Mesothelial cell of epicardium (in vitro differentiated cells): ENCODE results near the gene PGAM1. TPM values are rescaled to one million over a fixed set of nuclear protein-coding genes. Genes with fewer than 3 reads are reported as not detected.
A peak's percentile ranks its signal among the peaks of the same experiment; 100 is the strongest.
"Not testable (repeated sequence)": the region's sequence is repeated elsewhere in the genome, so short reads cannot be mapped to it uniquely, and the experiment has no call there.

Experiments used
- DNase-seq, 2 experiments: peaks; one replicate each; pipeline ENCODE4 v3.0.0; 2021; ENCODE audit warnings: low spot score in 2 of 2; ENCODE audit not compliant: unreplicated experiment in 2 of 2
- H3K27ac Mint-ChIP-seq: 2 replicates; pipeline ENCODE4 v1.8.0; 2021; ENCODE audit warnings: mixed read lengths
- H3K27me3 Mint-ChIP-seq: 2 replicates; pipeline ENCODE4 v1.8.0; 2021; ENCODE audit warnings: low read depth, mixed read lengths
- H3K36me3 Mint-ChIP-seq: 2 replicates; pipeline ENCODE4 v1.8.0; 2021; ENCODE audit warnings: mixed read lengths
- H3K4me1 Mint-ChIP-seq: 2 replicates; pipeline ENCODE4 v1.8.0; 2021; ENCODE audit warnings: mixed read lengths
- H3K4me3 Mint-ChIP-seq: 2 replicates; pipeline ENCODE4 v1.8.0; 2021; ENCODE audit warnings: mild to moderate bottlenecking, moderate library complexity, mixed read lengths
- H3K9me3 Mint-ChIP-seq: 2 replicates; pipeline ENCODE4 v1.8.0; 2021; ENCODE audit warnings: mixed read lengths
- total RNA-seq: library from RNA; stranded (reverse); gene quantifications from 3 replicates; pipeline ENCODE4 v1.2.1, GENCODE V29; 2021
- TF ChIP-seq, protein P1 (sequence below): fragments of 200-600 bp; sonication (generic); IDR thresholded peaks from one replicate; pipeline ENCODE4 v1.5.0; 2021; ENCODE audit warnings: antibody characterized with exemption; ENCODE audit not compliant: unreplicated experiment

The PGAM1 gene
- total RNA-seq, 1 donor from 2014 or later = 188 TPM

DNA sequence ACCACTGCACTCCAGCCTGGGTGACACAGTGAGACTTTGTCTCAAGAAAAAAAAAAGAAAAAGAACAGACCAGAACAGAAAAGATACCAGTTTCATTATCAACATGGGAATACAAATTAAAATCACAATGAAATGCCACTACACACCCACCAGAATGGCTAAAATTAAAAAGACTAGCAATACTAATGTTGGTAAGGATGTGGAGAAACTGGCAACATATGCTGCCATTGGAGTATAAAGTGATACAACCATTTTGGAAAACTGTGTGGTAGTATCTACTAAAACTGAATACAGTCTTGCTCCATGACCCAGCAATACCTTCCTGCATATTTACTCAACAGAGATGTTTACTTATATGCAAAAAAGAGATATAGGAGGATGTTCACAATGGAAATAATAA, 21.9 kb upstream of the PGAM1 start:
- Mint-ChIP-seq H3K4me3 (no peak overlapping the region), H3K36me3 (no peaks in the 10 kb centered on the region), H3K9me3 (no peaks in the 10 kb centered on the region), H3K27me3 (no peaks in the 10 kb centered on the region), H3K4me1 (peaks cover 20% of the 10 kb centered on the region), H3K27ac (no peak overlapping the region)
- TF ChIP-seq, protein P1, sequence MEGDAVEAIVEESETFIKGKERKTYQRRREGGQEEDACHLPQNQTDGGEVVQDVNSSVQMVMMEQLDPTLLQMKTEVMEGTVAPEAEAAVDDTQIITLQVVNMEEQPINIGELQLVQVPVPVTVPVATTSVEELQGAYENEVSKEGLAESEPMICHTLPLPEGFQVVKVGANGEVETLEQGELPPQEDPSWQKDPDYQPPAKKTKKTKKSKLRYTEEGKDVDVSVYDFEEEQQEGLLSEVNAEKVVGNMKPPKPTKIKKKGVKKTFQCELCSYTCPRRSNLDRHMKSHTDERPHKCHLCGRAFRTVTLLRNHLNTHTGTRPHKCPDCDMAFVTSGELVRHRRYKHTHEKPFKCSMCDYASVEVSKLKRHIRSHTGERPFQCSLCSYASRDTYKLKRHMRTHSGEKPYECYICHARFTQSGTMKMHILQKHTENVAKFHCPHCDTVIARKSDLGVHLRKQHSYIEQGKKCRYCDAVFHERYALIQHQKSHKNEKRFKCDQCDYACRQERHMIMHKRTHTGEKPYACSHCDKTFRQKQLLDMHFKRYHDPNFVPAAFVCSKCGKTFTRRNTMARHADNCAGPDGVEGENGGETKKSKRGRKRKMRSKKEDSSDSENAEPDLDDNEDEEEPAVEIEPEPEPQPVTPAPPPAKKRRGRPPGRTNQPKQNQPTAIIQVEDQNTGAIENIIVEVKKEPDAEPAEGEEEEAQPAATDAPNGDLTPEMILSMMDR = no peak
- DNase-seq = no peak

DNA sequence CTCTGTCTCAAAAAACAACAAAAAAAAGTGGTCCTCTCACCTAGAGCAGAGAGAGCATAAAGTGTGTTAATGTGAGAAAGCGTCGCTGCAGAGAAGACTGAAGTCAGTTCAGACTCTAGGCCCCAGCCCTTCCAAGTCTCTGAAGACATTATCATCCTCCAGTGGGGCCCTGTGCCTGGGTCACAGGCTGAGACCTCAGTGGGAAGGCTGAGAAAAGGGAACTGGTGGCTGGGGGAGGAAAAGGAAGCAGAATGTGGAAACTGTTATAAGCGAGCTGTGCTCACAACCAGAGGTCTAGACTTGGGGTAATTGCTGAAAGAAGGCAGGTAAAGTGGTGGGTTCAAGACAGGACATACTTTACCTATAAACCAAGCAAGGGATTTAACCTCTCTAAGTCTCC, 19.9 kb upstream of the PGAM1 start:
- Mint-ChIP-seq H3K27ac (no peak overlapping the region), H3K4me1 (peaks cover 8% of the 10 kb centered on the region), H3K27me3 (no peaks in the 10 kb centered on the region), H3K36me3 (no peaks in the 10 kb centered on the region), H3K9me3 (no peaks in the 10 kb centered on the region), H3K4me3 (no peak overlapping the region)
- TF ChIP-seq, protein P1 = no peak
- no peak for DNase-seq

DNA sequence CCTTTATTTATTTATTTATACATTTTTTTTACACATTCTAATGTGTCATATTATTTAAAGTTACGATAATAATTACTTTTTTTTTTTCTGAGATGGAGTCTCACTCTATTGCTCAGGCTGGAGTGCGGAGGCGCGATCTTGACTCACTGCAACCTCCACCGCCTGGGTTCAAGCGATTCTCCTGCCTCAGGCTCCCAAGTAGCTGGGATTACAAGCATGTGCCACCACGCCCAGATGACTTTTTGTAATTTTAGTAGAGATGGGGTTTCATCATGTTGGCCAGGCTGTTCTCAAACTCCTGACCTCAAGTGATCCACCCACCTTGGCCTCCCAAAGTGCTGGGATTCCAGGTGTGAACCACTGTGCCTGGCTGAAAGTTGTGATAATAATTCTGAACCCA, 19.5 kb upstream of the PGAM1 start:
- H3K27ac Mint-ChIP-seq, H3K36me3 Mint-ChIP-seq, H3K4me1 Mint-ChIP-seq, H3K4me3 Mint-ChIP-seq, H3K27me3 Mint-ChIP-seq, H3K9me3 Mint-ChIP-seq, DNase-seq: not testable (repeated sequence)

DNA sequence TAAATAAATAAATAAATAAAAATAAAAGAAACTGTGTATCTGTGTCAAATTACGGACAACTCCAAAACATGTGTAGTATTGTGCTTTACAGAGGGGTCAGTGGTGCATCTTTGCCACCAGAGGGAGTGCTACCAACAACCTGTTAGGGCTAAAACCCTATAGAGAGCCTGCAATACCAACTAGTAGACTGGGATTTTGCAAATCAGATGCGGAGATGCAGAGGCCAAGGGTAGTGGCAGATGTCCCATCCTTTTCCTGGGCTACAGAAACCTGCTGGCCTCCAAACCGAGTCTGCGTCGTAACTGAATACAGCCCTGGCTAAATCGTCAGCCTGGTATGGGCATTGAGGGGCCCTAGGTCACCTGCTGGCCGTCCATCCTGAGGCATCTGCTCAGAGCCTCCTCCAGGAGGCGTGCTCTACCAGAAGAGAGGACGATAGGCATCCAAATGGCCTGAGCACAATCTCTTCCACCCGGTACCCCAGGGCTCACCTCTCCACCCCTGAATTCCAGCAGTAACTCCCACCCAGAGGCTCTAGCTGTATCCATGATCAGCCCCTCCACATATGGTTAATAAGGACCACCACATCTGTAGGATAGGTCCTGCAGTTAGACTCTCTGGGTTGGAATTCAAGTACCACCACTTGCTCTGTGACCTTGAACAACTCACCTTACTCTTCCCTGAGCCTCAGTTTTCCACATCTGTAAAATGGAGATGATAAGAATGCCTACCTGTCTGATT, 18.6 kb upstream of the PGAM1 start:
- H3K4me1 Mint-ChIP-seq = peaks cover 5% of the 10 kb centered on the region
- H3K36me3 Mint-ChIP-seq = no peaks in the 10 kb centered on the region
- no peaks in the 10 kb centered on the region for H3K9me3 Mint-ChIP-seq
- no peak overlapping the region for H3K27ac Mint-ChIP-seq
- peak in 1 of 2 experiments; percentile 48 for DNase-seq
- no peaks in the 10 kb centered on the region for H3K27me3 Mint-ChIP-seq
- no peak overlapping the region for H3K4me3 Mint-ChIP-seq
- TF ChIP-seq, protein P1 = peak; percentile 73

DNA sequence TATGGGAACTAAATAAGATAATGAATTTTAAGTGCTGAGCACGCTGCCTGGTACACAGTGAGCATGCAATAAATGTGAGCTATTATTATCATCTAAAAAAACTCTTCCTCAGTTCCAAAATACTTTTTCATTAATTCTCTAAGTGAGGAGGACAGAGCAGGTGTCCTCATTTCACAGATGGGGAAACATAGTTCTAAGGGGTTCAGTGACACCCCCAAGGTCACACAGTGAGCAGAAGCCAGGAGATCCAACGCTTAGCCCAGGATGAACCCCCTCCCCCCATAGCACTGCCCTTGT, 18.1 kb upstream of the PGAM1 start:
- no peaks in the 10 kb centered on the region for H3K36me3 Mint-ChIP-seq
- TF ChIP-seq, protein P1 = no peak
- H3K9me3 Mint-ChIP-seq = no peaks in the 10 kb centered on the region
- no peak overlapping the region for H3K4me3 Mint-ChIP-seq
- no peaks in the 10 kb centered on the region for H3K27me3 Mint-ChIP-seq
- DNase-seq = no peak
- H3K27ac Mint-ChIP-seq = no peak overlapping the region
- H3K4me1 Mint-ChIP-seq = peaks cover 7% of the 10 kb centered on the region

DNA sequence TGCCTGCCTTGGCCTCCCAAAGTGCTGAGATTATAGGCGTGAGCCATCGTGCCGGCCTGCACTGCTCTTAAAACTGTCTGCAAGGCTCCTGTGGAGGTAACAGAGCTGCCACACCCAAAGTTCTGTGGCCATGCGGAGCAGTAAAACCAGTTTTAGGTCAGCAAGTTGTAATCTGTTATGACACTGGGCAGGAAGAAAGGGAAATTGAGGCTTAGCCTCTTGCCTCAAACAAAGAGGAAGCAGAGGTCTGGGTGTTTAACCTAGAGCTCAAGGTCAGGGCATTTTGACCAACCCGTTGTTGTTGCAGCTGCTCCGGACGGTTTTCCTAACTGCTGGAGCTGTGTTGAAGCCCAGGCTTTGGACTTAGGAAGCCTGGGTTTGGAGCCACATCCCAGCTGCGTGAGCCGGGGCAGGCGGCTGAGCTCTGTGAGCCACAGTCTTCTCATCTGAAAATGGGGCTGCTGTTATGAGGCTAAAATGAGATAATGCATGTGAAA, 17.4 kb upstream of the PGAM1 start:
- TF ChIP-seq, protein P1 = no peak
- DNase-seq = no peak
- H3K4me1 Mint-ChIP-seq = peaks cover 9% of the 10 kb centered on the region
- H3K4me3 Mint-ChIP-seq = no peak overlapping the region
- H3K27ac Mint-ChIP-seq = no peak overlapping the region
- H3K36me3 Mint-ChIP-seq = no peaks in the 10 kb centered on the region
- H3K9me3 Mint-ChIP-seq = no peaks in the 10 kb centered on the region
- no peaks in the 10 kb centered on the region for H3K27me3 Mint-ChIP-seq
